Transverse colon (tissue), 4 donors: Measurements from ENCODE around the gene ANK3.

Source experiments
- EP300 ChIP-seq: sonication (generic); formaldehyde crosslinking; IDR thresholded peaks from one replicate; pipeline ENCODE4 v1.6.1; 2017; ENCODE audit warnings: antibody characterized with exemption, low read depth
- POLR2A ChIP-seq: fragments of 450-650 bp; IDR thresholded peaks from one replicate; pipeline ENCODE4 v1.6.1; 2016; ENCODE audit warnings: antibody characterized with exemption, mild to moderate bottlenecking, moderate library complexity
- POLR2AphosphoS5 ChIP-seq, 3 donors: sonication (generic); formaldehyde crosslinking; IDR thresholded peaks; one replicate each; pipeline ENCODE4 v1.6.1; 2016; ENCODE audit warnings: antibody characterized with exemption in 3 of 3
- TF ChIP-seq, protein P1 (sequence below), 5 experiments: fragments of 200-600 bp in 3 of 5; fragments of 450-650 bp in 2 of 5; sonication (generic) in 3 of 5; IDR thresholded peaks; 1 replicate in 2 of 5; 2 replicates in 3 of 5; pipeline ENCODE4 v1.5.1; 2016 to 2017; ENCODE audit warnings: antibody characterized with exemption in 5 of 5, inconsistent platforms in 3 of 5, mild to moderate bottlenecking in 2 of 5, moderate library complexity in 1 of 5

DNA sequence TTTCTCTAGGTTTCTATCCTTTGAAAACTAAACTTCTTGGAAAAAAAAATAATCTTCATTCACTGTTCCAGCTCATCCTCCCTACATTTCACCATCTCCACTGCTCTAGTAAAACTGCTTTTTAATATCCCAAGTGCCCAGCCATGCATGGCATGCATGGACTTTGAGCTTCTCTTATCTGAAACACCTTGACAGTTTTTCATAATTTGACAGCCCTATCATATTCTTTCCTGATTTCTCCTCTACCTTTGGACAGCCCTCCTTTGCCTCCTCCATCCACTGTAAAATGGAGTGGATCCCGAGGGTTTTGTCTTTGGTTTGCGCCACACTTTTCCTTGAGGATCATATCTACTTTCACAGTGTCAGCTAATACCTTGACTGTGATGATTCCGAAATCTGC is 212.8 kb downstream of the ANK3 start:
- TF ChIP-seq, protein P1, sequence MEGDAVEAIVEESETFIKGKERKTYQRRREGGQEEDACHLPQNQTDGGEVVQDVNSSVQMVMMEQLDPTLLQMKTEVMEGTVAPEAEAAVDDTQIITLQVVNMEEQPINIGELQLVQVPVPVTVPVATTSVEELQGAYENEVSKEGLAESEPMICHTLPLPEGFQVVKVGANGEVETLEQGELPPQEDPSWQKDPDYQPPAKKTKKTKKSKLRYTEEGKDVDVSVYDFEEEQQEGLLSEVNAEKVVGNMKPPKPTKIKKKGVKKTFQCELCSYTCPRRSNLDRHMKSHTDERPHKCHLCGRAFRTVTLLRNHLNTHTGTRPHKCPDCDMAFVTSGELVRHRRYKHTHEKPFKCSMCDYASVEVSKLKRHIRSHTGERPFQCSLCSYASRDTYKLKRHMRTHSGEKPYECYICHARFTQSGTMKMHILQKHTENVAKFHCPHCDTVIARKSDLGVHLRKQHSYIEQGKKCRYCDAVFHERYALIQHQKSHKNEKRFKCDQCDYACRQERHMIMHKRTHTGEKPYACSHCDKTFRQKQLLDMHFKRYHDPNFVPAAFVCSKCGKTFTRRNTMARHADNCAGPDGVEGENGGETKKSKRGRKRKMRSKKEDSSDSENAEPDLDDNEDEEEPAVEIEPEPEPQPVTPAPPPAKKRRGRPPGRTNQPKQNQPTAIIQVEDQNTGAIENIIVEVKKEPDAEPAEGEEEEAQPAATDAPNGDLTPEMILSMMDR (IDR thresholded peaks at IDR 0.05), result no peak
- TF ChIP-seq POLR2AphosphoS5 (IDR thresholded peaks at IDR 0.05) (peak in 1 of 3 donors; percentile 20), POLR2A (no peak), EP300 (no peak)
